ENCODE data around the gene FIBIN. TPM values are rescaled to one million over a fixed set of nuclear protein-coding genes. Genes with fewer than 3 reads are reported as not detected.
A peak's percentile ranks its signal among the peaks of the same experiment; 100 is the strongest.
"Not testable (repeated sequence)": the region's sequence is repeated elsewhere in the genome, so short reads cannot be mapped to it uniquely, and the experiment has no call there.

The FIBIN gene
- total and polyA plus RNA-seq, 8 donors, result 2.7 to 42.6 (median 5.3) TPM

- TF ChIP-seq EP300 (IDR thresholded peaks at IDR 0.05), result no peak
- no peak for TF ChIP-seq POLR2A (IDR thresholded peaks at IDR 0.05)
- no peak for TF ChIP-seq CTCF (IDR thresholded peaks at IDR 0.05)
- TF ChIP-seq POLR2AphosphoS5 (IDR thresholded peaks at IDR 0.05), result peak; percentile 36 to 62 (median 49)
These were observed 1.8 kb upstream of the FIBIN start for GRCh38 chr11:26992031-26992541.

GRCh38 chr11:26994631-26995095 lies 751 bp downstream of the FIBIN start:
- no peak for DNase-seq
- Histone ChIP-seq H3K4me3 (peak overlapping the region; percentile 44 to 54 (median 47)), H3K9me3 (no peaks in the 10 kb centered on the region), H3K36me3 (no peaks in the 10 kb centered on the region), H3K27ac (peak overlapping the region in 4 of 5 donors; percentile 71 to 85 (median 81)), H3K27me3 (peaks cover 0 to 9% (median 0%) of the 10 kb centered on the region in 3 donors), H3K4me1 (peaks cover 0 to 5% (median 2%) of the 10 kb centered on the region in 4 donors)
- TF ChIP-seq POLR2A (IDR thresholded peaks at IDR 0.05) (no peak), CTCF (IDR thresholded peaks at IDR 0.05) (no peak), POLR2AphosphoS5 (IDR thresholded peaks at IDR 0.05) (no peak), EP300 (IDR thresholded peaks at IDR 0.05) (no peak)
- intact Hi-C loops (cut with DNase I; ENCODE audit: low total_unique reads), result no loop called here
- WGBS, 5 donors, result 45 to 60% (median 54%) methylated on average over 13 to 19 of the region's 19 CpGs

More at GRCh38 chr11:26992031-26992541, 1.8 kb upstream of the FIBIN start:
- H3K4me1 ChIP-seq, result peaks cover 0 to 5% (median 2%) of the 10 kb centered on the region in 4 donors
- DNase-seq, result no peak
- H3K9me3 ChIP-seq, result no peaks in the 10 kb centered on the region
- H3K36me3 ChIP-seq, result no peaks in the 10 kb centered on the region
- intact Hi-C loops (cut with DNase I; ENCODE audit: low total_unique reads), result no loop called here
- peak overlapping the region in 4 of 5 donors; percentile 50 to 85 (median 81) for H3K27ac ChIP-seq
- WGBS, 5 donors, result 47 to 75% (median 69%) methylated on average over 1 of the region's 1 CpG
- peaks cover 0 to 9% (median 0%) of the 10 kb centered on the region in 3 donors for H3K27me3 ChIP-seq
- H3K4me3 ChIP-seq, result no peak overlapping the region

- DNase-seq, result no peak
- intact Hi-C loops (cut with DNase I; ENCODE audit: low total_unique reads), result no loop called here
- 5 to 22% (median 14%) methylated on average over 1 of the region's 1 CpG for WGBS, 5 donors
- Histone ChIP-seq H3K4me3 (peak overlapping the region; percentile 44 to 54 (median 47)), H3K9me3 (no peaks in the 10 kb centered on the region), H3K36me3 (no peaks in the 10 kb centered on the region), H3K27me3 (peaks cover 0 to 9% (median 0%) of the 10 kb centered on the region in 3 donors), H3K27ac (peak overlapping the region in 4 of 5 donors; percentile 24 to 85 (median 77)), H3K4me1 (peaks cover 0 to 5% (median 2%) of the 10 kb centered on the region in 4 donors)
- TF ChIP-seq POLR2A (IDR thresholded peaks at IDR 0.05), result no peak
- no peak for TF ChIP-seq CTCF (IDR thresholded peaks at IDR 0.05)
- TF ChIP-seq POLR2AphosphoS5 (IDR thresholded peaks at IDR 0.05), result no peak
These were observed 2.0 kb downstream of the FIBIN start for GRCh38 chr11:26995701-26996460.

- H3K4me3 ChIP-seq, result peak overlapping the region in 1 of 4 donors; percentile 44
- no peaks in the 10 kb centered on the region for H3K9me3 ChIP-seq
- H3K27ac ChIP-seq, result peak overlapping the region in 1 of 5 donors; percentile 31
- peaks cover 0 to 9% (median 0%) of the 10 kb centered on the region in 3 donors for H3K27me3 ChIP-seq
- H3K36me3 ChIP-seq, result no peaks in the 10 kb centered on the region
- no peak for DNase-seq
- no peak for TF ChIP-seq POLR2A (IDR thresholded peaks at IDR 0.05)
- TF ChIP-seq POLR2AphosphoS5 (IDR thresholded peaks at IDR 0.05), result no peak
- no peak for TF ChIP-seq CTCF (IDR thresholded peaks at IDR 0.05)
- no peak for TF ChIP-seq EP300 (IDR thresholded peaks at IDR 0.05)
- intact Hi-C loops (cut with DNase I; ENCODE audit: low total_unique reads), result no loop called here
- peaks cover 0 to 5% (median 2%) of the 10 kb centered on the region in 4 donors for H3K4me1 ChIP-seq
- WGBS, 5 donors, result 38 to 56% (median 53%) methylated on average over 2 of the region's 2 CpGs
These were observed 3.5 kb downstream of the FIBIN start for GRCh38 chr11:26997378-26997777.

- WGBS, 5 donors, result 49 to 60% (median 56%) methylated on average over 4 of the region's 4 CpGs
- DNase-seq; H3K4me1 ChIP-seq; H3K36me3 ChIP-seq; intact Hi-C loops (cut with DNase I; ENCODE audit: low total_unique reads); H3K9me3 ChIP-seq; H3K27ac ChIP-seq; H3K4me3 ChIP-seq; H3K27me3 ChIP-seq: not testable (repeated sequence)
These were observed 7.3 kb downstream of the FIBIN start for GRCh38 chr11:27001136-27001730.
